DND-41 (cell line): ENCODE results near the gene C1orf174.

Source experiments
- CTCF ChIP-seq: IDR thresholded peaks from 2 replicates; pipeline ENCODE4 v1.5.1; 2012; ENCODE audit warnings: borderline replicate concordance, low read length, moderate library complexity, mild to moderate bottlenecking; ENCODE audit not compliant: poor library complexity, severe bottlenecking; ENCODE audit errors: extremely low read depth
- EZH2 ChIP-seq: IDR thresholded peaks from 3 replicates; pipeline ENCODE4 v1.6.1; 2012; ENCODE audit warnings: borderline replicate concordance, low read depth, mild to moderate bottlenecking, moderate library complexity, low read length, inconsistent platforms; ENCODE audit not compliant: severe bottlenecking

GRCh38 chr1:3874736-3875135 is 25.3 kb downstream of the C1orf174 start:
- TF ChIP-seq CTCF = no peak
- no peak for TF ChIP-seq EZH2
